Ramos (cell line): ENCODE data around the gene CIAO2B.
"Not testable (repeated sequence)": the region's sequence is repeated elsewhere in the genome, so short reads cannot be mapped to it uniquely, and the experiment has no call there.

Experiments used
- in situ Hi-C: fragments of 300-500 bp; cut with MboI; formaldehyde crosslinking; loops from one replicate; pipeline ENCODE4 v1.14.3; 2022; ENCODE audit warnings: low sequenced_read_pairs; ENCODE audit not compliant: unreplicated experiment

Gene CIAO2B

DNA sequence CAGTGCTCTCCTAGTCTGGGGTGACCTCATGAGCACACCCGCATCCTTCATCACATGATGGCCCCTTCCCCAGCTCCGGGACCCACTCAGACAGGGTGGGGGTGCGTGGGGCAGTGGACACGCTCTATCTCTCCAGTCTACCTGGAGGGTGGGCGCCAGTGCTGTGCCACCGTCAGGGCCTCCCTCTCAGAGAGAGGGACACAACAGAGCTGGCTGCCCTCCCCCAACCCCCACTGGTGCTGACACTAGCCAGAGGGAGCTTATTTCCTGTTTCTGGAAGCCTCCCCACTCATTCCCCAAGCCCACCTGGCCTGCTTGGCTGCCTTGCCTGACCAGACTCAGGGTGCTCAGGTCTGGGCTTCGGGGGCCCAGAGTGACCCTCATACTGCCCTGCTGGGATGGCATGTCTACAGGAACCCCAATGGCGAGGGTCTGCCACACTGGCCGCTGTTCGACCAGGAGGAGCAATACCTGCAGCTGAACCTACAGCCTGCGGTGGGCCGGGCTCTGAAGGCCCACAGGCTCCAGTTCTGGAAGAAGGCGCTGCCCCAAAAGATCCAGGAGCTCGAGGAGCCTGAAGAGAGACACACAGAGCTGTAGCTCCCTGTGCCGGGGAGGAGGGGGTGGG lies 9.3 kb upstream of the CIAO2B start:
- in situ Hi-C loops = no loop called here

- in situ Hi-C loops = no loop called here
Measured at GRCh38 chr16:66942981-66943380, 8.8 kb upstream of the CIAO2B start.

GRCh38 chr16:66940236-66940635 lies 6.0 kb upstream of the CIAO2B start:
- in situ Hi-C loops = no loop called here

DNA sequence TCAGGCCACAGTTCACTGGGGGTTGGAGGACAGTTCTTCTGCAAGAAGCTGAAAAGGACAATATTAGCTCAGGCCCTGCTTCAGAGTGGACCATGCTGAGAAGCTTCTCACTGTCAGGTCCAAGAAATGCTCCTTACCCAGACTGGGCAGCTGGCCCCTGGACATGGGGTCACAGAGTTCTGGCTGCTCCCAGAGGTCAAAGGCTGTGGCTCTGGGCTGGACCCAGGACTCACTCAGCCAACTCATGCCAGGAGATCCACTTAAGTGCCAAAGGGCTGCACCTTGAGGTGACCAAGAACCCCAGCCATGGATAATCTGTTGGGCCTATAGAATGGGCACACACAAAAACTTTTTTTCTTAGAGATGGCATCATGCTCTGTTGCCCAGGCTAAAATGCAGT lies 5.2 kb upstream of the CIAO2B start:
- in situ Hi-C loops = no loop called here

- in situ Hi-C loops = no loop called here
Measured at GRCh38 chr16:66937725-66938337, 3.6 kb upstream of the CIAO2B start.

- in situ Hi-C loops = no loop called here
Measured at GRCh38 chr16:66936889-66937554, 2.8 kb upstream of the CIAO2B start.

DNA sequence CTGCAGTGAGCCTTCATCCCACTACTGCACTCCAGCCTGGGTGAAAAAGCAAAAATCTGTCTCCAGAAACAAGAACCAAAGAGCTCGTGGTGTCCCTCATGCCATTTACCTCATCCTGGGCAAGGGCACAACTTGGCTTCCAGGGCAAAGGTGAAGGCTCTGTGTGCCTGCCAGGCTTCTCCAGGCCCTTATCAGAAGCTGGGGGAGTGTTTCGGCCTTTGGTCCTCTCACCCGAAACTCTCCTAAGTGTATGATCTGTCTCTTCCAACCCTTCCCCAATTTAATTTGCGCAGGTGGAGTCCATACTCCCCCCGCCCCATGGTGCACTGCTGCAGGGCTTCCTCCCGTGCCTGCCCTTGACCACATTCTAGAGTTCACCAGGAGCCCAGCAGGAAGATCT lies 2.3 kb upstream of the CIAO2B start:
- in situ Hi-C loops = no loop called here

DNA sequence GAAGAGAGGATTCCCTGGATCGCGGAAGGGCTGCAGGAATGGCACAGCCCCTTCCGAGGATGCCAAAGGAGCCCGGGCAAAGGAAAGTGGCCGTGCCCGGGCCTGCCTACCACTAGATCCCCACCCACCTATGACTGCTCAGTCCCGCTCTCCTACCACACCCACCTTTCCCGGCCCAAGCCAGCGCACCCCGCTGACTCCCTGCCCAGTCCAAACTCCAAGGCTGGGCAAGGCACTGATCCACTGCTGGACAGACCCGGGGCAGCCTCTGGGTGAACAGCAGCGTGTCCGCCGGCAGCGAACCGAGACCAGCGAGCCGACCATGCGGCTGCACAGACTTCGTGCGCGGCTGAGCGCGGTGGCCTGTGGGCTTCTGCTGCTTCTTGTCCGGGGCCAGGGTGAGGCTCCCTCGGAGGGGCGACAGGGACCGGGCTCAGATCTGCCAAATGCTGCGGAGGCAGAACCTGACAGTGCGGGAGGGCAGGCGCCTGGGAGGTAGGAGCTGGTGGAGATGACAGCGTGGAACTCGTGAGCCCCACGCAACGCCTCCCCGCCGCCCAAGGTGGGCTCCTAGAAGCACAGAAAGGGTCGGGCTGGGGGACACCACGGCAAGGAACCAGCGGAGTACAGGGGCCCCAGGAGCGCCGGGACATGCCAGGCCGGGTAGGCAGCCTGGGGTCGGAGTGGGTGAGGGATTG lies 1.3 kb upstream of the CIAO2B start, which contains the start of gene CES2:
CES2 (plus strand) TSS at position 203 of the 698 bp plus-strand sequence; CDS start at position 323, 120 bp downstream.
- in situ Hi-C loops = no loop called here

DNA sequence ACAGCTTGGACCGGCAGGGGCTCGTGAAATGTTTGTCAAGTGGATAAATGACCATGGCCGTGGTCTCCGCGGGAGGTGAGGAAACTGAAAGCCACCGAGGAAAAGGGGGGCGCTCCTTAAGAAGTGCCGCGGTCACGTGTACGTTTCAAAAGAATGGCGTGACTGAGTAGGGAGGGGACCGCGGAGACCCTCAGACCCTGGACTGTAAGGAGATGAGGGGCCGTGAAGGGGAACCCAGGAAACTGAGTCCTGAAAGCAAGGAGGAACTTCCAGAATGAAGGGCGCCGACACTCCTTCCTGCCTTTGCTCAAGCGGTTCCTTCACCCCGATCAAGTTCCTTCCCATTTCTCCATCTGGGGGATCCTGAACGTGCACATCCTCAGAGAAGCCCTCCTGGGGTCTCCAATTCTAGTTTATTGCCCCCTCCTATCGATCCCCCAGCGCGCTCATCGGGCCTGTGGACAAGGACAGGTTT lies 674 bp upstream of the CIAO2B start:
- in situ Hi-C loops = not testable (repeated sequence)

- in situ Hi-C loops = no loop called here
Measured at GRCh38 chr16:66933776-66934137, 445 bp downstream of the CIAO2B start.

DNA sequence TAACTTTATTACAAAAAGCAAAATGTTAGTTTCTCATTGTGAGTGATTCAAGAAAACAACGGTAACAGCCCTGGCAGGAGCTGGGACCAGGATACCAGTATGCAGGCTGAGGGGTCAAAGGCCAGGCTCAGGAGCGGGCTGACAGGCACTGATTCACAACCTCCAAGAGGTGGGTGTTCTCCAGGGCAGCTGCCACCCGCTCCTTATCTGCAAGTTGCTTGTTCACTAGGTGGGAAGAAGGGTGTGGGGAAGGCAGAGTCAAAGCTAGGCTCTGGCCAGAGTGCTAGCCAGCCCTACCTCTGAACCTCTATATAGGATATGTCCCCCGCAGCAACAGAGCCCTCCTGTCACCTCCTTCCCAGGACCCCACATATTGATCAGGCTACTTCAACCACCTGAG lies 2.1 kb downstream of the CIAO2B start:
- in situ Hi-C loops = no loop called here

DNA sequence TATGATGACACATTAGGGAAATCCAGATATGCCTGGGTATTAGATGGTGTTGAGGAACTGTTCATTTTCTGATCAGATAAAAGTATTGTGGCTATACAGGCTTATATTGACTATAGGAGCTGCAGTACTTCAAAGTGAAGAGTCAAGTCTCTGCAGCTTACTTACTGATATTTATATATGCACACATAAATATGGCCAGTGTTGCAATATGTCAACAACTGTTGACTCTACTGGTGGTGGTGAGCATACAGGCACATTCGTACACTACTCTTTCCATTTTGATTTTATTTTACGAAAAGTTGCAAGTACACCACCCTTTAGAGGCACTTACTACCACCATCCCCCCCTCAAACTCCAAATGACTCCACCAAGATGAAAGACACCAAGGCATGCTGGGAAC lies 2.5 kb downstream of the CIAO2B start:
- in situ Hi-C loops = no loop called here

GRCh38 chr16:66930189-66930588 lies 4.0 kb downstream of the CIAO2B start:
- in situ Hi-C loops = no loop called here

DNA sequence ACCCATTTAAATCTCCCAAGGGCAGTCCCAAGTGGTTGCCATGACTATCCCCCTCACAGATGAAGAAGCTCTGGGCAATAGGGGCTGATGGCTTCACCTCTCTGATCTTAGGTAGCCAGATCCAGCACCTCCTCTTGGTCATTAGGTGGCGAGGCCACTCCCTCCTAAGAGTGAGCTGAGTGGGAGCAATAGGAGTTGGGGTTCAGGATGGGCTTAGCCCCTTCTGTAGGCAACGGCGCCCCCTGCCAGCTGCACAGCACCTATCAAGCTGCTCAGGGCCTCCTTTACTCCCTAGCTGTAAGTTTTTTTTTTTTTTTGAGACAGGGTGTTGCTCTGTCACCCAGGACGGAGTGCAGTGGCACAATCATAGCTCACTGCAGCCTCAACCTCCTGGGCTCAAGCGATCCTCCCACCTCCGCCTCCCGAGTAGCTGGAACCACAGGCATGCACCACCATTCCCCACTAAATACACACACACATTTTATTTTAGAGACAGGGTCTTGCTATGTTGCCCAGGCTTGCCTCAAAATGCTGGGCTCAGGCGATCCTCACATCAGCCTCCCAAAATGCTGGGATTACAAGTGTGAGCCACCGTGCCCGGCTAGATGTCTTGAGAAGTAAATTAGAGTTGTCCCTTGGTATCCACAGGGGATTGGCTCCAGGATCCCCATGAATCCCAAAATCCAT lies 5.4 kb downstream of the CIAO2B start:
- in situ Hi-C loops = no loop called here

GRCh38 chr16:66927918-66928649 lies 6.1 kb downstream of the CIAO2B start:
- in situ Hi-C loops = no loop called here

DNA sequence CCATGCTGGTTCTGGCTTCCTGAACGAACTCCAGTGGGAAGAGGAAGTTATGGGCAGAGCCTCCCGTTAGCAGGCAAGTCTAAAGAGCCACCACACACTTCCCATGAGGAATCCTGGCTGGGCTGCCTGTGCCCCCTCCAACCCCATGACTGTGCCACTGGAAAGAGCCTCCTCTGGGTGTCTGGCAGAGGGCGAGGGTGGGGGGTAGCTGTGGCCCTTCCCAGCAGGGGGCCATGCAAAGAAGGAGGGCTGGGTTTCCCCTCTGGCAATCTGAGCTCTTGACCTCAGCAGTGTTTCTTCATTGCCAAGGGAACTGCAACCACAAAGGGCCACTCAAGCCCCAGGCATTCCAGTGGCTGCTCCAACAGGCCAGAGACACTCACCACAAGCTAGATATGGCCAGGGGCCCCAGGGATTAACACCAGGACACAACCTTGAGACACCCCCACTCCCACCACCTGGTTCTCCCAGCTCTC lies 7.2 kb downstream of the CIAO2B start:
- in situ Hi-C loops = no loop called here

GRCh38 chr16:66926171-66926947 lies 7.8 kb downstream of the CIAO2B start:
- in situ Hi-C loops = no loop called here

- in situ Hi-C loops = no loop called here
Measured at GRCh38 chr16:66925322-66925840, 8.8 kb downstream of the CIAO2B start, which contains the start of gene RRAD. Gene RRAD (minus strand): TSS chr16:66925535. CDS start chr16:66925179, 356 bp downstream.
